GM18519 (cell line): ENCODE data around the gene RNASE11.

Experiments
- ATAC-seq: cut with Tn5 transposase; IDR thresholded peaks from one replicate; pipeline ENCODE4 v1.9.1; 2021; ENCODE audit warnings: mild to moderate bottlenecking, moderate library complexity; ENCODE audit not compliant: unreplicated experiment, low FRiP score

Gene RNASE11

GRCh38 chr14:20546877-20547276 is 40.9 kb downstream of the RNASE11 start:
- no peak for ATAC-seq

GRCh38 chr14:20539906-20540305 is 47.9 kb downstream of the RNASE11 start:
- ATAC-seq: no peak
